CD1c-positive myeloid dendritic cell (primary cell): ENCODE results near the gene ZFP36L2.

ENCODE experiments used
- DNase-seq: peaks from one replicate; pipeline ENCODE4 v3.0.0-alpha.2; 2016; ENCODE audit errors: extremely low spot score

The ZFP36L2 gene

DNA sequence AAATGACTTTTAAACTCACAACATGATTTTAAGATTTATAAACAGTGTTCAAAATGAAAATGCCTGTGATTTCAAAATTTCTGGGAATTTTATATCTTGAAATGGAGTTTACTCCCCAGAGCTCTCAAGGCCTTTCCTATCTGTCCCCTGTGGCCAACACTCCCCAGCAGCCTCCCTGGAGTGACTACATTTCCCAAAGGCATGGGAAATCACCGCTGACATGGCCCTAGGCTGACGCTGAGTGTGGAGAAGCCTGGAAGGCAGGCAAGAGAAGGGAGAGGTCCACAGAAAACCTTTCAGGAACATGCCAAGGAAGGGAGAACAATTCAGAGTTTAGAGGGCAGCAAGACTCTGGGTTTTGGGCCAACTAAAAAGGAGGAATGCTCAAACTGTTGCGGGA is 20.2 kb upstream of the ZFP36L2 start:
- DNase-seq: no peak

DNA sequence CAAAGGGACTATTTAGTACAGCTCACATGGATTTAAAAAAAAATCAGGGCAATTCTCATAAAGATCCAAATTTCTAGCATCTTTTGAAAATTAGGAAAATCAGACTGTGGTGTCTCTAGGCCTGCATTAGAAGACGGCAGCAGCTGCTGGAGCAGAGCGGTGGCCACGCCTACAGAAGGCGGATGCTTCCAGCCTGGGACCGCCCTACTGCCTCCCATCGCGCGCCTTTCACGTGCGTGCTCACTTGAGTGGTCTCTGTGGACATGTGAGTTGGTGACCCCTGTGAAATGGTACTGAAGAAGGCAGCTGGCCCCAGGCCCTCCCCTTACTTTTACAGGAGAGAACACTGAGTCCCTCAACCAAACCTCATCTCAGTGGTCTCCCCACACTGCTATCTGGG is 15.2 kb upstream of the ZFP36L2 start:
- DNase-seq: no peak

DNA sequence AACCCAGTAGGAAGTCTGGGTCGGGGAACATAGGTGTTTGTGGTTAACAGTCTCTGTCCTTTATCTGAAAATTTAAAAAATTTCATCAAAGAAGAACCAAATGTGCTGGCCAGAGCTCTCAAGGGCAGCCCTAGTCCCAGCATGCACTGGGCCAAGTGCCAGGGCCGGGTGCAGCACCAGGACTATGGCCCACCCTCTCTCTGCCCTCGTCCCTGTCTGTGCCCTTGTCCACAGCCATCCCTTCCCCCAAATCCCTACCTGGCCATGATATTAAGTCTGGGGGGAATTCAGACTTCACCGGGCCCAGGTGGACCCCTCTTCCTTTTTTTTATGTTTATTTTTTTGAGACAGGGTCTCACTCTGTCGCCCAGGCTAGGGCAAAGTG is 14.4 kb upstream of the ZFP36L2 start:
- no peak for DNase-seq

DNA sequence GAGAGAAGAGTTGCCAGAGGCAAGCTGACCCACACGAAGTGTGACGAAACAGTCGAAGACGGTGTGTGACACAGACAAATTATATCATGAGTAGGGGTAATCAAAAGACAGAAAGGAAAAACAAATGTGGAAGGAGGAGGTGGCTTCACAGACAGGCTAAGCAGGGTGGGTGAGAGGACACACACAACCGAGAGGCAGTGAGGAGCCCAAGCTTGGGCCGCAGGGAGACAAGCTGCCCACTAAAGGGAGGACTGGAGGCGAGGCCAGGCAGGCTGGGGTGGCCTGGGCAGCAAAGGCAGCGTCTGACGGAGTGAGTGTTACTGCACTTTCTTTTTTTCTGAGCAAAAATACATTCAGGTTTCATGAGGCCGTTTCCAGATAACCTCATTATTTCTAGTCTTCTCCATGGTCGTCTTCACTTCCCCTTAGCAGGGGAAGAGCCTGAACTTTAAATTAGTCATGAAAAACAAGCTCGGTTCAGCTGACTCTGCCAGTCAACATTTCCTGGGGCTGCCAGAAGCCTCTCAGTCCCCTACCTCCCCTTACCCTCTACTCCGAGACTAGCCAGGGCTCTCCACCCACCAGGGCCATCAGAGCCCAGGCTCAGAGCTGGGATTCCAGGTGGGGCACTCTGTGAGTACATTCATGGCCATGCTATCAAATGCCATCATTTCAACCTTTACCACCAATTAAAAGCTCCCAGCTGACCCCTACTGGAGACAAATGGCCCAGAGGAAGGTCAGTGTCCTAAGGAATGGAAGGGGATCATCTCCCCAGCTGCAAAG is 13.8 kb upstream of the ZFP36L2 start:
- DNase-seq: peak; percentile 74

DNA sequence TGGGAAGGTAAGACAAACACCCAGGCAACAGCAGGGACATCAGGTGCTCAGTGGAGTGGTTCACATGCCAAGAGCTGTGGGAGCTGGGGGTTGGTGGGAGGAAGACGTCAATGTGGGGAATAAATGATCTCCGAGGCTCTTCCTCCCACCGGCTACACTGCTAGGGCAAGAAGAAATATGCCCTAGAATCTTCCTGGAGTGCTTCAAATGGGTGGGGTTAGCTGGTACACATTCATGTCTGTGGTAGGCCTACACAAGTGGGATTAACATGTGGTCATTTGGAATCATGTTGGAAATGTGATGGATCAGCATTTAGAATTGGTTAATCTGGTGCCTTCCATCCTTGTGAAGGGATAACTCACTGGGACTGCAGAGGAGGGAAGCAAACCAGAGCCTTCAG is 12.4 kb upstream of the ZFP36L2 start:
- DNase-seq: no peak

DNA sequence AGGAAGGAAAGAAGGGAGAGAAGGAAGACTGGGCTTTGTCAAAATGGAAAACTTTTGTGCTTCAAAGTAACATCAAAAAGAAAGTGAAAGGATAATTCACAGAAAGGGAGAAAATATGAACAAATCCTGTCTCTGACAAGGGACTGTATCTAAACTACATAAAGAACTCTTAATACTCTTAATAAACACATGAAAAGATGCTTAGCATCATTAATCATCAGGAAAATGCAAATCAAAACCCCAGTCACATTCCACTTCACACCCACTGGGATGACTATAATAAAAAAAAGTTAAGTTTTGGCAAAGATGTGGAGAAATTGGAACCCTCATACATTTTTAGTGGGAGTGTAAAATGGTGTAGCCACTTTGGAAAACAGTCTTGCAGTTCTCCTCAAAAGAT is 11.8 kb upstream of the ZFP36L2 start:
- DNase-seq: no peak

DNA sequence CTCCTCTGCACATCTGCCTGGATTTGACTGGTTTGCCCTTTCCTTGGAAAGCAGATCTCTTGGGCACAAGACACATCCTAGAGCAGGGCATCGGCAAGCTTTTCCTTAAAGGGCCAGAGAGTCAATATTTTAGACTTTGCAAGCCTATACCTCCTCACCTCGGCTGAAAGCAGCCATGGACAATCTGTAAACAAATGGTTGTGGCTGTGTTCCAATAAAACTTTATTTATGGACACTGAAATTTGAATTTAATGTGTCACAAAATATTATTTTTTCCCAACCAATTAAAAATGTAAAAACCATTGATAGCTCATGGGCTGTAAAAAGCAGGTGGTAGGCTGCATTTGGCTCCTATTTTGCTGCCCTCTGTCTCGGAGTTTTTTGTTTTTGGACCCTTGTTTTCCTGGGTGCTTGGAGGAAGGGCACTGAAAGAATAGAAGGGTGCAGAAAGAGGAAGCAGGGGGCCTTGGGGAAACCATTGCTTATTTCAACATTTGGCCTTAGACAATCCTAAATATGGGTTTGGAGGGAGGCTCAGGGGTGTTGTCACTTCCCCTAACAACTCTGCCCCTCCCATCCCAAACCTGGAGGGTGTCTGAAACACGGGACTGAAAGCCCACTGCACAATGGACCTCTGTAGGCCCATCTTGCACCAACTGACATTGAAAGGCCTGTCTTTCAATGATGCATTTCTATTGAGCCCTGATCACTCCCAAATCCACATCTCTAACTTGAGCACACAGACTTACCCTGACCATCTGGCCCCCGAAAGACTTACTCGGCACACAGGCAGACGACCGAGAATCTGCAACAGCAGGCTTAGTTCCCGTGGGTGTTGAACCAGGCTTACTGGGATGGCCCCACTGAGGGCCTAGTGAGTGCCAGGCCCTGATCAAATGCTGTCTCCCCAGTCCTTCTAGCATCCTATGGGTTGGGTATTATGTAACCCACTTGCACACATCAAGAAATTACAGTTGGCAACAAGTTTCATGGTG is 7.1 kb upstream of the ZFP36L2 start:
- DNase-seq: peak; percentile 52

DNA sequence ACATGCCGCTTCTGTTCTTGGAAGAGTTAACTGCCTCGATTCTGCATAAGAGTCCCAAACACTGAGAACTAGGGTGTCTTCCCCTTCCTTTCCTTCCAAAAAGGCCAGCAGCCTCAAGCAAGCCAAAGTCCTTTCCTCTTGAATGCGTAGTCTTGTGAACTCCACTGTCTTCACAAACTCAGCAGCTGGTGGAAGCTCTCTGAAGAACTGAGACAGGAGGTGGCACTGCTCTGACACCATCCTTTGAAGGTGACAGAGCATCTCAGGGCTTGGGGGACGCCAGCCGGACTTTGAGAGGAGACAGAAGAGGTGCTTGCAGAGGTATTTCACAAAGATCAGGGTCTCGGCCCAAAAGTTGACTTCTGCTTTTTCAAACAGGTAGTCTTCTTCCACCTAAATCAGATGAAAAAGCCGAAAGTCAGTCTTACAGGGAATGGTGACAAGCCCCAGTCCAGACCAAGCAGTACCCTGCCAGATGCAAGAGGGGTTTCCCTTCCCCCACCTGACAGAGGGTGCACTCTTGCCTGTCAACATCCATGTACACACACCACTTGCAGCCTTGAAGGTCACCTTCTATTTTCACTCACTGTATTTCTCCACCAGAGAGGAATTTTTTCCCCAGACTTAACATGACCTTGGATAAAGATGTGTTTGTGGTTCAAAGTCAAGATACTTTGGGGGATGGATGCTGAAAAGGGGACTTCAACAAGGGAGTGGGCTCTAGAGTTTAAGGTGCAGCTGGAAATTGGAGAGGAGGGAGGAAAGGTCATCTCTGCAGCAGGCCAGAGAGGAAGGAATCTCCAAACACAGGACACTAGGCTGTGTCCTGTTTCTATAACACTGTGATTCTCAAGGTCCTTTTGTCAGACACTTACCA is 4.8 kb upstream of the ZFP36L2 start:
- no peak for DNase-seq

DNA sequence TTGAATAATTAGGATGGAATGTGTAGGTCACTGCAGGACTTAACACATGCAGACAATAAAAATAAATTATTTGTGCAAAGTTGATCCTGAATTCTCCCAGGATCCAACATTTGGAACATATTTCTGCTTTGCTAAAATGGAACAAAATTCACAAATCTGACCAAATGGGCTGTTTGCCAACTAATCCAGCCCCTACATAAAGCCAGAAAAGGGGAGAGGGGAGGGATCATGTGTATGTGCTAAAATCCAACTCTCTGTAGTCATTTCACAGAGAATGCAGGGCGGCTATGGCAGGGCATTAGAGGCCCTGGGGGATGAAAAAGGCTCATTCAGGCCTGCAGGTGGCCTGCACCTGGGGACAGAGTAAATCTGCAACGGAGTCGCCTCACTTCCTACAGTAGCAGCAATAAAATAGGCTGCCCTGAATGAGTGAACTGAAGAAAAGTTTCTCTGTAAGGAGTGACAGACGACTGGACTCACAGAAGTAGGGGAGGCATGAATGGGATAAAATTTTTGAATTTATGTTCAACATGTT is 4.0 kb upstream of the ZFP36L2 start:
- DNase-seq: no peak

DNA sequence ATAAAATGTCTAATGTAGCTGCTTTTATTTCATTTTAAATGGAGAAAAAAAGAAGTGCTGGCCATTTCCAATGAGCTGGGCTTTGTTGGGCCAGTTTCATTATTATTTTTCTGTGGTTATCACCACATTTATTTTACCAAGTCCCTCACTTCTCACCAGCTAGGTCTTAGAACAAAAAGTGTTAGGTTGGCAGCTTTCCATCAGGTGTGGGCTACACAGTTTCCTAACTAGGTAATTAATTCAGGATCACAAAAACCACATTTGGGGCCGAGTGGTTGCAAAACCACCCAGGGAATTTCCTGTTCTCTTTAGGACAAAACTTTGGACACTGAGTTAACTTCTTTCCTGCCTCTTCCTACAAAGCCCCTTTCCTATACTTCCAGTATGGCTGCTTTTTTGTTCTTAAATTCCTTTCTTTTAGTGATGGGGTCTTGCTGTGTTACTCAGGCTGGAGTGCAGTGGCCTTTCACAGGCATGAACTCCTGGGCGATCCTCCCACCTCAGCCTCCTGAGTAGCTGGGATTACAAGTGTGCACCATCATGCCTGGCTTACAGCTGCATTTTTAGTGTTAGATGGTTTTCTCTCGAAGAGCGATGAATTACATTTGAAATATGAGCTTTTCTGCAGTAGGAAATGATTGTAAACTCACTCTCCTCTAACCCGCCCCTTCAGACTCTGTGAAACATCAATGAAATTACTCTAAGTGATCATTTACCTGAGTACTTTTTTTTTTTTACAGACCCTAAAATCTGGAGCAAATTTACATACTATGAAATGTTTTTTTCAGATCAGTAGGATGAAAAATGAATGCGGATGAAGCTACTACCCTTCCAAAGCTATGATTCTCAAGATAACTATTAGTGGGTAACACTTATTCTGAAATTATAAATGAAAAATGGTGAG is 2.6 kb upstream of the ZFP36L2 start:
- peak; percentile 35 for DNase-seq

DNA sequence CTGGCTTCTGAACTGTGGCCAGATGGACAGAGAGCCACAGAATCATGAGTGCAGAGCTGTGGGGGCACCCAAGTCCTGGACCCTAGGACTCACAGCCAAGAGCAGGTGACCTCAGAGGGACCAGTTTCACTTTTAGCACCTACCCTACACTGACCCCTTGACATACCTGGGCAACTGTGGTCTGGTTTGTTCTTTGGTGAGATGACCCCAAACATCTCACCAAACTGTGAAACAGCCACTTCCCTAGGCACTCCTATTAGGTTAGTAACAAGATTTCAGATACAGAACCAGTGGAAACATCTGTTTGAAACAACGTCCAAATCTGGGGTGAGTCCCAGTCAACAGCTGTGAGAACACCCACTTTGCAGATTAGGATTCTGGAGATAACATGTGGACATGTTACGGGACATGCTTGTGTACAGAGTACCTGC is 1.9 kb upstream of the ZFP36L2 start:
- DNase-seq: peak; percentile 17

DNA sequence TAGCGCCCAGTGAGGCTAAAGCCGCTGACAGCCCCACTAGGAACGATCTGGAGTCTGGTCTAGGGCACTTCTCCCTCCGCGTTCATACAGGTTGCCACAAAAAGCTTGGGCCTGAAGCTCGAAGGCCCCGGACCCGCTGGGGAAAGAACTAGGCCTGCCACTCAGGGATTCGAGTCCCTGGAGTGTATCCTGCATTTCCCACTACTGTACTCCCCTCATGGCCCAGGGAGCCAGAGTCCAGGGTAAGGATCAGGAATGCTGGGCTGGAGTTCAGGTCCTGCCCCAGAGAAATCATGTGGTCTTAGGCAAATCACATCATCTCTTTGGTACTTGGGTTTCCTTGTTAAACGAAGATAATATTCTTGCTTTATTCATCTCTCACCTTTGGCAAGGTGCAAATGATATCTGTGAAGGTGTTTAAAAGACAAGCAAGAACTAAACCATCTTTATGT is 1.4 kb upstream of the ZFP36L2 start:
- peak; percentile 70 for DNase-seq

DNA sequence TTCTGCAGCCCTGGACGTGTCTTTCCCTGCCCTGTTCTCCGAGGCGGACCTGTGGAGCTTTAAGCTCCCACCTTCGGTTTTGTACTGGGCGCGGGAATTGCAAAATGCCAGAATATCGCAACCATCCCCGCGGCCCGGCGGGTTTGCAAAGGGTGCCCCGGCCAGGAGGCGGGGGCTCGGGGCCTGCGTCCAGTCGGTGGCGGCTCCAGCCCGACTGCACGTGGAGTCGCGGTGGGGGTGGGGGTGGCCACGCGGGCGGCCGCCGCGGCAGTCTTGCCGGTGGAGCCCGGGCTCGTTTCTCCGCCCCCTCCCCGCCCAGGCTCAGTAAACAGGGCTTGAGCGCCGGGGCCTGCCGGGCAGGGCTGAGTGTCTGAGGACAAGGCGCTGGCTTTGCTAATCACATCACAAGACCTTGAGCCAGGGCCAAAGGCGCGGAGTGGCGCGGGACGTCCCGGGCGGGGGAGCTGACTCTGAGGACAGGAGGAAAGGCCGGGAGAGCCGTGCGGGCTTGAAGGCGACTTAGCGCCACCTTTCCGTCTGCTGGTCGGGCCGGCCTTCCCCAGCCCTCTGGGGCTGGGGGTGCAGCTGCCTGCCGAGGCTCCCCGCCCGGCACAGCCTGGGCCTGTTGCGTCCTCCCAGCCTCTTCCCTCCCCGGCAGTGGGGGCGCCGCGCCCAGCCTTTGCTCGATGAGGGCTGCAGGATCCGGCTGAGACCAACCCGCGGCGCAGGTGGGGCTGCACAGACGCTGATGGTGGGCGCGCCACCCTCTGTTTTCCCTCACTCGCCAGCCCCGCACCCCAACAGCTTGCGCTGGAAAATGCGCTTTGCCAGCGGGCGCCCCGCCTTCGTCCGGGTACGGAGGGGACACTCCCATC is 786 bp upstream of the ZFP36L2 start:
- peak; percentile 85 for DNase-seq

DNA sequence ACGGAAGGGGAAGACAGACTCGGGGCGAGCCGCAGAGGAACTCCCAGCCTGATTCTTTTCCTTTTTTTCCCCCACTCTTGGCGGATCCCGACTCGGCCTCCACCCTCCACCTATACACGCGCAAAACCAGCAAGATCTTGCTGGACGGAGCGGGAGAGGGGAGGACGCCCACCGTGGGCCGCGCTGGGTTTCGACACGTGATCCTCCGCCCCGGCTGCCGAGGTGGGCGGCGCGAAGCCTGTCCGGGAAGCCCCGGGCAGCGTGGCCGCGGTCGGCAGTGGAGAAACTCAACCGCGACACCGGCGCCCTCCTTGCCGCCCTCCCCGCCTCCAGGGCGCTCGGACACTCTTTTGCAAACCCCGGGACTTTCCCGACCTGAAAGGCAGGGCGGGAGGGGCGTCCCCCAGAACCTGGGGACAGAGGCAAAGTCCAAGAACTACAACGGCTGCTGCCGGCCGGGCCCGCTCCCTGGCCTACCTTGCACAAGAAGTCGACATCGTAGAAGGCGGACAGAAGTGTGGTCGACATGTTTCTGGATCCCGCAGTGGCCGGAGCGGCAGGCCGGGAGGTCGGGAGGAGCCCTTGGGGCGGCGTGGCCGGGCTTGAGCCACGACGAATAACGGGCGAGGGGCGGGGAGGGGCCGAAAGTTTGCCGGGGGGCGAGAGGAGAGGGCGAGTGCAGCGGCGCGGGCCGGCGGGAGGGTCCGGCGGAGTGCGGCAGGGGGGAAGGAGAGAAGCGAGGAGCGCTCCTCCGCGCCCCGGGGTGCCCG is 433 bp downstream of the ZFP36L2 start:
- DNase-seq: peak; percentile 93

DNA sequence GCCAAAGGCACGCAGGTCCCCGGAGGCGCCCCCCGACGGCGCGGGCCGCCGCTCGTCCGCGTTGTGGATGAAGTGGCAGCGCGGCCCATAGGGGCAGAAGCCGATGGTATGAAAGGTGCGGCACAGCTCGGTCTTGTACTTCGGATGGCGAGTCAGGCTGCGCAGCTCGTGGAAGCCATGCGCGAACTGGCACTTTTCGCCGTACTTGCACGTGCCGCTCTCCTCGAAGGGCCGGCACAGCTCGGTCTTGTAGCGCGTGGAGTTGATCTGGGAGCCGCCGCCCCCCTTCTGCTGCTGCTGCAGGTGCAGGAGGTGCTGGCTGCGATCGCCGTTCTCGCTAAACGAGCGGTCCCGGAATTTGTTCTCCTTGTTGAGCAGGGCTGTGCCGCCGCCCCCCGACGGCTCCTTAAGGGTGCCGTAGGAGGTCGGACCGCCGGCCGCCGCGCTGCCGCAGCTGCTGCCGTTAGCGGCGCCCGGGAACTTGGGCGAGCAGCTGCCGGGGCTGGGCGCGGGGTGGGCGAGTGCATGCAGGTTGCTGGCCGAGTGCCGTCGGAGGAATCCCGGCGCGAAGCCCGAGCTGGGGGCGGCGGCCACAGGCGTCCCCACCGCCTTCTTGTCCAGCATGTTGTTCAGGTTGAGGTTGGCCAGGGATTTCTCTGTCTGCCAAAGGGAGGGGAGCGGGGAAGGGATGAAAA is 1.2 kb downstream of the ZFP36L2 start:
- peak; percentile 62 for DNase-seq

DNA sequence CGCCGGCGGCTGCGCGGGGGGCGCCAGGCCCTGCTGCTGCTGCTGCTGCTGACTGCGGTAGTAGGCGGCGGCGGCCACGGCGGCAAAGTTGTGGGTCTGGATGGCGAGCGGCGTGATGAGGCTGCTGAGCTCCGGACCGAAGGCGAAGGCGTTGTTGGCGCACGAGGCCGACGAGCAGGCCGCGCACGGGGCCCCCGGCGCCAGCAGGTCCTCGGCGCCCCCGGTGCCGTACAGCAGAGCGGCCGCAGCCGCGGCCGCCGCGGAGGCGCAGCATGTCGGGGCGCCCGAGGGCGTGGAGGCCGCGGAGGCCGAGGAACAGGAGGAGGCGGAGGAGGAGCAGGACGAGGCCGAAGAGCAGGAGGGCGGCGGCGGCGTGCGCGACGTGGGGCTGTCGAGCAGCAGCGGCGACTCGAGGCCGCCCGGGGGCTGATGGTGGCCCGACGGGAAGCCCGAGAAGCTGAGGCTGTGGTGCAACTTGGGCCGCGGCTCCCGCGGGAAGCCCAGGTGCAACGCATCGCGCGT is 1.8 kb downstream of the ZFP36L2 start:
- peak; percentile 37 for DNase-seq

DNA sequence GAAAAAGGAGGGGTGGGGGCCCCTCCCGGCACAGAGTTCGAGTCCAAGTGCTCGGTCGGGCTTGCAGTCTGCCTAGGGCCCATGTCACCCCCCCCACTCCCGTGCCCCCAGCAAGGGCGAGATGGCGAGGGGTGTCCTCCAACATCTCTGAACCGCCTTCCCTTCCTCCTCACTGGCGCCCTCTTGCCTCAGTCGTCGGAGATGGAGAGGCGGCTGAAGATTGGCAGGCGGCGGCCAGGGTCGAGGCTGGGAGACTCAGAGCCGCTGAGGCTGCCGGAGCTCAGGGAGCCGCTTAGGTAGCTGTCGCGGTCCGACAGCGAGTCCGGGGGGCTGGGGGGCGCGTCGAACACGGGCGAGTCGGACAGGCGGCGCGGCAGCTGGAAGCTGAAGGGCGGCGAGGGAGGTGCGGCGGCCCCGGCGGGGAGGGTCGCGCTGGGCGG is 2.3 kb downstream of the ZFP36L2 start:
- DNase-seq: peak; percentile 63
